Neural cell (in vitro differentiated cells): ENCODE measurements around the gene POT1.

Source experiments
- CTCF ChIP-seq: fragments of 450-650 bp; IDR thresholded peaks from 2 replicates; pipeline ENCODE4 v1.5.1; 2014; ENCODE audit warnings: antibody characterized with exemption, mild to moderate bottlenecking, moderate library complexity; ENCODE audit not compliant: poor library complexity, severe bottlenecking
- EP300 ChIP-seq: fragments of 450-650 bp; conservative IDR thresholded peaks from 2 replicates; pipeline ENCODE4 v1.6.1; 2014; ENCODE audit warnings: antibody characterized with exemption, mild to moderate bottlenecking, moderate library complexity; ENCODE audit not compliant: poor library complexity, severe bottlenecking
- EZH2 ChIP-seq: fragments of 200-600, 300-800 bp; shearing (Covaris generic), sonication (generic); IDR thresholded peaks from 2 replicates; pipeline ENCODE4 v1.6.1; 2014; ENCODE audit warnings: antibody characterized with exemption, low read length, borderline replicate concordance, mild to moderate bottlenecking; ENCODE audit not compliant: insufficient read depth, poor library complexity, severe bottlenecking
- MXI1 ChIP-seq: fragments of 450-650 bp; conservative IDR thresholded peaks from 2 replicates; pipeline ENCODE4 v1.6.1; 2014; ENCODE audit warnings: antibody characterized with exemption, mild to moderate bottlenecking; ENCODE audit not compliant: poor library complexity, severe bottlenecking
- POLR2AphosphoS5 ChIP-seq: IDR thresholded peaks from 2 replicates; pipeline ENCODE4 v1.6.1; 2012
- RAD21 ChIP-seq: fragments of 450-650 bp; conservative IDR thresholded peaks from 2 replicates; pipeline ENCODE4 v1.6.1; 2014; ENCODE audit warnings: antibody characterized with exemption, mild to moderate bottlenecking, moderate library complexity
- REST ChIP-seq: IDR thresholded peaks from 2 replicates; pipeline ENCODE4 v1.6.1; 2012; ENCODE audit warnings: borderline replicate concordance
- SMC3 ChIP-seq: fragments of 450-650 bp; conservative IDR thresholded peaks from 2 replicates; pipeline ENCODE4 v1.6.1; 2014; ENCODE audit warnings: antibody characterized with exemption, mild to moderate bottlenecking, moderate library complexity; ENCODE audit not compliant: poor library complexity
- TAF1 ChIP-seq: IDR thresholded peaks from 2 replicates; pipeline ENCODE4 v1.6.1; 2012; ENCODE audit warnings: low read depth

- TF ChIP-seq RAD21: no peak
- no peak for TF ChIP-seq EZH2
- TF ChIP-seq CTCF: no peak
- no peak for TF ChIP-seq MXI1
- TF ChIP-seq EP300: no peak
- no peak for TF ChIP-seq TAF1
- TF ChIP-seq POLR2AphosphoS5: no peak
- no peak for TF ChIP-seq REST
- TF ChIP-seq SMC3: no peak
Observed at GRCh38 chr7:124965553-124965952, 35.9 kb upstream of the POT1 start.
